ENCODE results near the gene RPAP3.

GRCh38 chr12:47752552-47752951 lies 46.7 kb upstream of the RPAP3 start:
- TF ChIP-seq CTCF (IDR thresholded peaks at IDR 0.05; ENCODE audit: borderline replicate concordance, extremely low read depth, low read length, poor library complexity, severe bottlenecking), result no peak
- TF ChIP-seq EZH2 (IDR thresholded peaks at IDR 0.05; ENCODE audit: borderline replicate concordance, low read depth, low read length, severe bottlenecking), result no peak
